Left kidney (tissue), 8 donors: ENCODE measurements around the gene HTR1B. TPM values are rescaled to one million over a fixed set of nuclear protein-coding genes. Genes with fewer than 3 reads are reported as not detected.

ENCODE experiments used
- DNase-seq: peaks from one replicate; pipeline ENCODE4 v3.0.0-alpha.2; 2013
- long read RNA-seq, 8 donors: transcript quantifications; one replicate each; lab custom pipeline, GENCODE V29; 2026
- polyA plus RNA-seq: library from polyadenylated mRNA; unstranded; fragments of 120-200 nt; gene quantifications from one replicate; pipeline ENCODE4 v1.2.1, GENCODE V29; 2013; ENCODE audit not compliant: insufficient read length

The HTR1B gene, protein sequence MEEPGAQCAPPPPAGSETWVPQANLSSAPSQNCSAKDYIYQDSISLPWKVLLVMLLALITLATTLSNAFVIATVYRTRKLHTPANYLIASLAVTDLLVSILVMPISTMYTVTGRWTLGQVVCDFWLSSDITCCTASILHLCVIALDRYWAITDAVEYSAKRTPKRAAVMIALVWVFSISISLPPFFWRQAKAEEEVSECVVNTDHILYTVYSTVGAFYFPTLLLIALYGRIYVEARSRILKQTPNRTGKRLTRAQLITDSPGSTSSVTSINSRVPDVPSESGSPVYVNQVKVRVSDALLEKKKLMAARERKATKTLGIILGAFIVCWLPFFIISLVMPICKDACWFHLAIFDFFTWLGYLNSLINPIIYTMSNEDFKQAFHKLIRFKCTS
- polyA plus RNA-seq = 0.38 TPM
- long read RNA-seq, donor 1, partial matches to known transcripts = 0 of 1 reads
- long read RNA-seq, donor 1, other reads (novel, unspliced or antisense) = 0 of 1 reads
- long read RNA-seq, donor 2 = 0 reads
- long read RNA-seq, donor 3, partial matches to known transcripts = 0 of 1 reads
- long read RNA-seq, donor 3, other reads (novel, unspliced or antisense) = 0 of 1 reads
- long read RNA-seq, donor 4 = 0 reads
- long read RNA-seq, donor 5 = 0 reads
- long read RNA-seq, donor 6, partial matches to known transcripts = 0 of 1 reads
- long read RNA-seq, donor 6, other reads (novel, unspliced or antisense) = 0 of 1 reads
- long read RNA-seq, donor 7 = 0 reads
- long read RNA-seq, donor 8 = 0 reads

DNA sequence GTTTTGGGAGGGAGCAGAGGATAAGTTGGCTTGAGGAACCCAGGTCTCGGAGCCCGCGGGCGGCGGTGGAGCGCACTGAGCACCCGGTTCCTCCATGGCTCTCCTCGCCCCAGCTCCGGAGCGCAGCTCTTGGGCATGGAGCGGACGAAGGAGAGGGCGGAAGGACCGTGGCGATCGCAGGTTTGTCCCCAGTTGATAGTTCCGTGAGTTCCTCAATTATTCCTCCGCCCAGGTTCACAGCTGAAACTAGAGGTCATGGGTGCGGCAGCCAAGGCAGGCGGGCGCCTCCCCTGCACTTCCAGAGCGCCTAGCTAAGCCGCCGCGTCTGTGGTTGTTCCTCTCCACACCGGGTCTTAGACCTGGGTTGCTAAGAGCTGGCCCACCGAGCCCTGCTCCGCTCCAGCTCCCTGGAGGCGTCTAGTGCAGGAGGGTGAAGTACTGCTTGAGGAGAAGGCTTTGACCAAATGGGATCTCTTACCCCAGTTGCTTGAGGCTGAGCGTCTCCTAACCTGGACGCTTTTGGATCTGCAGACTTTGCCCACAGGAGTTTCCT is at the start of gene HTR1B:
Gene HTR1B (minus strand): TSS at position 184 of the 553 bp plus-strand sequence. CDS start 88 bp downstream, at position 96.
- DNase-seq = no peak

DNA sequence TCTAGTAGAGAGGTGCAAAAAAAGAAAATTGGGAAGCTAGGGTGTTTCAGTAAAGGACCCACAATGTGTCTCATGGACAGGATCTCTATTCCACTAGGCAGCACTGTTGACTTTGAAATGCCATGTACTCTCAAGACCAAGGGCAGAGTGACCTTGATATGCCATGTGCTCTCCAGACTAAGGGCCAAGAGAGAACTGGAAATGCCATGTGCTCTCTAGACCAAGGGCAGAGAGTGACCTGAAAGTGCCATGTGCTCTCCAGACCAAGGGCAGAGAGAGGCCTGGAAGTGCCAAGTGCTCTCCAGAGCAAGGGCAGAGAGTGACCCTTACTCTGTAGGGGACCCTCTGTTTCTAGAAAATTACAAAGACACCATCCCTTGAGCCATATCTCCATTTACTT is 49.3 kb upstream of the HTR1B start:
- DNase-seq = no peak

DNA sequence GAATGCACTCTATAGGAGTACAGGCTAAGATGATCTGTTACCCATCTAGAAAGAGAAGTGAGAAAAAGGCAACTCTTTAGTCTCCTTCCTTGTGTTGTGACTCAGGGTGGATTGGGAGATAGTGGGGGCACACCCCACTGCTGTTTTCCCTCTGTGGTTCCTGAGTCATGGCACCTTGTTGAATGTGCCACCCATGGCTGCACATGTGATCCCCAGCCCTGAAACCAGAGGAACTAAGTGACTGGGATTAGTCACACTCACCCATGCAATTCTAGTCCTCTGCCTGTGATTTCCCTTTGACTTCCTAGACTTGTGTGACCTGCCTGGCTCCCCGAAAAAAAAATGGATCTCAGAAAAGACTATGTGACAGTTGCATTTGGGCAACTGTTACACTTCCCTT is 48.6 kb upstream of the HTR1B start:
- DNase-seq = no peak

DNA sequence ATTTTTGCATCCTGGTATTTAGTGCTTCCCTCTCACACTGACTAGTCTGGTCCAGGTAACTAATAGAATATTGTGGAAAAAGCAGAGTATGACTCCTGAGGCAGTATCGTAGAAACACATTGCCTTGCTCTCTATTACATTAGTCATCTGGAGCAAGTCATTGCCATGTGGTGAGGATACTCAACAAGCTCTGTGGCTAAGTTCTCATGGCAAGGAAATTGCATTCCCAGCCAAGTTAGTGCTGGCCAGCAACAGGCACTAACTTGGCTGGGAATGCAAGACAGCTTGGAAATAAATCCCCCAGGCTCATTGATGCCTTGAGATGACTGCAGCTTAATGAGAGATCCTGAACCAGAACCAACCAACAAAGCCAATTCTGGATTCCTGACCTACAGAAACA is 39.7 kb upstream of the HTR1B start:
- no peak for DNase-seq

DNA sequence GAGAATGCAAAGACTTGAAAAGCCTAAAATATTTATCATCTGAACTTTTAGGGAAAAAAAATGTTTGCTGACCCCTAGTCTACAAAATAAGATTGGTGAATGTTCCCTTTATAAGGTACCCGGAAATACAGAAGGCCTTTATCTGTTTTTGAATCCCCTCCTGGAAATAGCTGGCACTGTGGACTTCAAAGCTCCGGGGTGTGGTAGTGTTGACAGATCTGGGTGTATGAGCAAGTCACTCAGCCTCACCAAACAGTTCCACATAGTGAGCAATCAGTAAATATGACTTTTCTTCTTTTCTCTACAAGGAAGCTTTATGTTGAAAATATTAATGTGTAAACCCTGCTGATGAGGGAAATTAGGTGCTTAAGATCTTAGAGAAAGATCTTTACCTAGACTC is 29.2 kb upstream of the HTR1B start:
- DNase-seq = no peak

DNA sequence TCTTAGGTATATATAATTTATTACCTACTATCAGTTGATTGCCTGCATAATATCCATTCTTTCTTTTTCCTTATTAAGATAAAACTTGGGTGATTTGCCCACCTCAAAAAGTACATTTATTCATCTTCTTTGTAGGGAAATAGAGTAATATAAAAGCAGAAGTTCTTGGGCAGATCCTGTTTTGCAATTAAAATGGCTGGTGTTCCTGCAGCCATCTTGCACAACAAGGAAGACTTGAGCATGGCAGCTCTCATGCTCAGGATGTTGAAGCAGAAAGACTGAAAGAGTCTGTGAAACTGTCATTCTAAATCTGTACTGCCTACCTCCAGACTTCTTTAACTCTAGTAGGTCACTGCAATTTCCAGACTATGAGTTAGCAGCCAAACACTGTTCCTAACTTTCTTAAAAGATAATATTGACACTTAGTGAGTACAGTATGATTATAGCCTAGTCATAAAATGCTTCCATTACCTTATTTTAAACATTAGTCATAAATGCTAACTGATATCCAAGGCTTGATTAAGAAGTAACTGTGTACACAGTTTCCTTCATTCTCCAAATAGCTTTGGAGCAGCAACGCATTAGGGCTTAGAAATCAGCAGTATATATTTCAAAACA is 24.6 kb upstream of the HTR1B start:
- DNase-seq = no peak

DNA sequence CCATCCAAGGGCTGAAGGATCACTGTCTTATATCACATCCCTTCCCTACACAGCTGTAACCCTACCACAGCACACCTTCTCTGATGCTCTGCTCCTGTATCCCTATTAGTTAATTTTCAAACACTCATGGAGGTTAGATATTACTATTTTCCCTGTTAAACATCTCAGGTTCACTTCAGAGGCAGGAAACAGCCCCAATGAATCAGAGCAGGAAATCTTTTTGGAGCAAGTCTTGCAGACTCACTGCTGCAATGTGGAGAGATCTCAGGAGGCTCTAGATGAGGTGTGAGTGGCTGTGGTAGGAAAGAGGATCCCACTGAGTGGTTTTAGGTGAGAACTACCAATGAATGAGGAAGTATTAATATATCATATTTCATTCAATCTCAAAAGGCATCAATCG is 19.7 kb upstream of the HTR1B start:
- no peak for DNase-seq

DNA sequence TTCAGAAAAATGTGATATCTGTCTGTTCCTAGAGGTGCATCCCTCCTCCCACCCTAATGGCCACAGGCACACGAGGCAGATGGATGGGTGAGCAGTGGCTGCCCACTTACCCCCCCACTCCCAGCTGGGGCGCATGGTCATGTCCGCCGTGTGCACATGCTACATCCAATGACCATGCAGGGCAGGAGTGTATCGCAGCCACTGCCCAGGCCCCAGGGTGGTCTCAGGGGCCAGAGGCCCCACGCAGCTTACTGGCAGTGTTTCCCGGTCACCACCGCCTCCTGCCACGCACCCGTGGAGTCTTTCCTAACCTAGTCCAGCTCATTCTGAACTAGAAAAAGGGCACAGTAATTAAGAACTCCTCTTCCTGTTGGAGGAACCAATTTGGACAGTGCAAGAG is 11.7 kb upstream of the HTR1B start:
- no peak for DNase-seq

DNA sequence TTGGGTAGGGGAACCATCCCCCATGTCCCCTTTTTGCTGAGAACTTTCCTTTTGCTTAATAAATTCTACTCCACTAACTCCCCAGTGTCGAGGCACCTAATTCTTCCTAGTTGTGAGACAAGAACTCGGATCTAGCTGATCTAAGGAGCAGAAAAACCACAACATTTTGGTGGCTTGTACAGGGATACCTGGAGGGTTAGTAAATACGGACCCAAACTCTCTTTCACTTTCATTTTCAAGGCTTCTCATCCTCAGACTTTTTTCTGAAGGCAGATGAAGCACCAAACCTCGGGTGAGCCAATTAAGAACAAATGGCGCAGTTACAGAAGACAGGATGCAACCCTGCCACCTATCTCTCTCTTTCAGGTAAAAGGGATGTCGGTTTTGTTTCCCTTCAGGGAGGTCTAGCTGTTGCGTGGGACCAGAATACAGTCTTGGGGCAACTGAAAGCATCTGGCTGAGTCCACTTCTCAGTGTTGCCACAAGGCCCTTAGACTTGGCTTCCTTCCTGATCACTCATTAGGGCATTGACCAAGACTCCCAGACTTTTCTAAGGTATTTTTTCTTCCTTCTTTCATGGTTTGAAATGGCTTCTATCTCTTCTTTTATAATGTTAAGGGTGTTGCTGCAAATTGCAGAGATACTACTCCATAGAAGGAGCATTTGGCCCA is 11.1 kb upstream of the HTR1B start:
- DNase-seq = no peak

DNA sequence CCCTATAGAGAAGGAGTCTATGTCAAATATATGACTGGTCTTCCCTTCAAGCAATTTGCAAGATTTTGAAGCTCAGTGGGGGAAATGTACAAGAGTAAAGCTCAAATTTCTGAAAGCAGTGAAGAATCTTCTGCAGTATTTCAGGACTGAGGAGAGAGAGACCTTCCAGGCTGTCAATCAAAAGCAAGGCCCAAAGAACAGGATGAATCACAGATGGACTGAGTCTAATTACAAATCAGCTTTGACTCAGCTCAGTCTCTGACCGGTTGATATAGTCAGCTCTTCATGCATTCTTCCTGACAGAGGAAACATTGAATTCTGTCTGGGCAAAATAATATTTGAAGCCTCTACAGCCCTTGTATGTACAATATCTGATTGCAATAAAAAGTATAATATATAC is 7.7 kb upstream of the HTR1B start:
- no peak for DNase-seq

DNA sequence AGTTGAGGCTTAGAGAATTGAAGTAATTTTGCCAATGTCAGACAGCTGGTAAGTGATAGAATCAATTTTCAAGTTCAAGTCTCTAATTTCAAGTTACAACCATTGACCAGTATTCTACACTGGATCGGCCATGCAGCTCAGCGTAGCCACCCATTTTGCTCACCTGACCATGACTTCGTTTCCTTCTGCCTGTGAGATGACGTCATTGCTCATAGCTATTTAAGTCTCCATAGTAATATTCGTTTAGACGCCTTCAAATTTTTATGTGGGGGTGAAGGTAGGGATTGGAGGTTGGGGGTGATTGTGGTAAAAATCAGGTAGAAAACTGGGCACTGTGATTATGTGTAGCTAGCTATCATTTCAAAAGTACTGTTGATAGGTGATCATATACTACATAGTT is 5.6 kb upstream of the HTR1B start:
- DNase-seq = no peak

DNA sequence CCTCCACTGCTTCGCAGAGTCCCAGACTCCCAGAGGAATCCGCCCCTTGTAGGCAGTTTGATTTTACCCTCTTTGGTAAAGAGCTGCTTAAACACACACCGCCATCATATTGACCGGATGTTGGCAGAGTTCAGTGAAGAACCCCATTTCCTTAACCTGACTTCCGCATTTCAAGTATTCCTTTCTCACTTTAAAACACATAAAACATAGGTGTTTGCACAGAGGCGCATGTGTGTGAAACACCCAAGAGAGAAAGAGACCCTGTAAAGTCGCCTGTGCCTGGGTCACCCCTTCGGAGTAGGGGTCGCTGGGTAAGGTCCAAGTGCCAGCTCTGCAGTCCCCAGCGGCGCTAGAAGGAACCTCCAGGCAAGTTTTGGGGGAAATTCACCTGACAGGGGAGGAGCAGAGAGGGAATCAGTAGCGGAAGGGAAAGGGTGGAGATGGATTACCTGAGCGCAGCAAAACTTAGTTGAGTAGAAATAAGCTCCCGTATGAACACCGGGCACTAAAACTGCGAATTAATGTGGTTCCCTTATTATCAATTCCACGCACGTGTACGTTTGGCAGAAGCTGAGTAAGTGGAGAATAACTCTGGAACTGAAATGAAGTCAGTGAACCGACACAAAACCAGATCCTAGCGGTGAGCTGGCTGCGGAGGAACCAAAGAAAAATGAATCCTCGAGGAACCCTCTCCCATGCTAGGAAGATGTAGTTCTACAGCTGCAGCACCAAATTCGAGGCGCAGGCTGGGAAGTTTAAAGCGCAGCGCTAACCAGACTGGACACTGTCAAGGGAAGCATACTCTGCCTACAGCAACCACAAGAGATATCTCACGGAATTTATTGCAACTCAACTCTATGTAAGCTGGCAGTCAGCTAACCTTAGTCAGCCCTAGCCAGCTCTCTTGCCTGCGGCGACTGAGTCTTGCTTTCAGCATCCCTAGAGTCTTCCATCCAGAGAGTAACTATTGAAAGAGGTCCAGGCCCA is 3.5 kb upstream of the HTR1B start:
- no peak for DNase-seq

DNA sequence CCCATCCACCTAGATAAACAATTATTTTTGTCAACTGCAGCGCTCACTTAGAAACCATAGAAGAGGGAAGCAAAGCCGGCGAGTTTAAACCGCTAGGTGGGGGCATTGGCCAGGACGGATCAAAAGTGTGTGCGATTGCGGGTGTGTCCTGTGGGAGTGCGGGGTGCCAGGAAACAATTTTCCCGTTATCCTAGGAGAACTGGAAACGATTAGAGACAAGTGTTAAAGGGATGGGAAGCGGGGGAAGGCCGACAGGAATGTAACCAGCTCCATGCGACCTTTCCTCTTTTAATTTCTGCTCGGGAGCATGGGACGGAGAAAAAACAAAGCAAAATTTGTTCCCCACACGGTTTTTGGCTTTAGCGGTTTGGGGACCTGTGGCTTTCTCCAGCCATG is 2.8 kb upstream of the HTR1B start:
- DNase-seq = peak; percentile 61

DNA sequence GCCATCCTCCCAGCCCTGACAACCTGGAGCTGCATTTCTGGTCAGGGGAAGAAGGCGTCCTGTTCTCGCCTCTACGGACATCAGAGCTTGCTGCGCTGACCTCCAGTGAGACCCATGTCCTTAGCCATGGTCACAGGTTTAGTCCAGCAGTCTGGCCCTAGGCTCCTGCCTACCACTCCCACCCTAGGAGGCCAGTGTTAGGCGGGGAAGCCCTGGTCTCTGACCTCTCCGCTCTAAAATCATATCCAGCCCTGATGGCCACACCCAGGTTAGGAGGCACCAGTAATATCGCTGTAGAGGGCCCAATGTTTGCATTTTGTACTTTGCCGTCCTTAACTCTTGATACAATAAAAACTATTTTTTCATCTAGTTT is 1.2 kb upstream of the HTR1B start:
- no peak for DNase-seq

DNA sequence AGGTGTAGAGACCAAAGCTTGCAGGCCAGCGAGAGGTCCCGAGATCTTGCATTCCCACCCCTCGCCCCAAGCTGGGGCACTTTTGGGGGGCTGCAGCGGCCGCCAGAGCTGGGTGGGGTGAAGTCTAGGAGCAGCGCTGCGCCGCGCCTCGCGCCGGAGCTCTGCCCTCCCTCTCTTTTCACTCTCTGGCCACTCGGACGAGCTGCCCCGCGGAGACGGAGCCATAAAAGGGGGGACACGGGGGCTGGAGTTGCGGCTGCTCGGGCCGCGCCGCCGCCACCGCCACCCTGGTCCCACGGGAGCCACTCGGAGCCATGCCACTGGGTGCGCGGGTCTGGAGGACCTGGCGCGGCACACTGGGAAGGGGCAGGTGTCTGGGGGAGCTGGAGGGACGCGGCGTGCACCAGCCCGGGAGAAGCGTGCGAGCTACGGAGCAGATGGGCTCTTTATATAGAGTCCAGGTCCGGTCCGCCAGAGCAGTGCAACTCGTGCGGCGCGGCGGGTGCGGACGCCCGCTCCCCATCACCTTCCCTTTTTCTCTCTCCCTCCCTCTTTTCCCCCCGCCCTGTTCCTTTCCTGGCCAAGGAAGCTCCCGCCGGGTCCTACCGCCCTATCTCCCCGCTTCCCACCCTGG is 687 bp upstream of the HTR1B start:
- DNase-seq = no peak

DNA sequence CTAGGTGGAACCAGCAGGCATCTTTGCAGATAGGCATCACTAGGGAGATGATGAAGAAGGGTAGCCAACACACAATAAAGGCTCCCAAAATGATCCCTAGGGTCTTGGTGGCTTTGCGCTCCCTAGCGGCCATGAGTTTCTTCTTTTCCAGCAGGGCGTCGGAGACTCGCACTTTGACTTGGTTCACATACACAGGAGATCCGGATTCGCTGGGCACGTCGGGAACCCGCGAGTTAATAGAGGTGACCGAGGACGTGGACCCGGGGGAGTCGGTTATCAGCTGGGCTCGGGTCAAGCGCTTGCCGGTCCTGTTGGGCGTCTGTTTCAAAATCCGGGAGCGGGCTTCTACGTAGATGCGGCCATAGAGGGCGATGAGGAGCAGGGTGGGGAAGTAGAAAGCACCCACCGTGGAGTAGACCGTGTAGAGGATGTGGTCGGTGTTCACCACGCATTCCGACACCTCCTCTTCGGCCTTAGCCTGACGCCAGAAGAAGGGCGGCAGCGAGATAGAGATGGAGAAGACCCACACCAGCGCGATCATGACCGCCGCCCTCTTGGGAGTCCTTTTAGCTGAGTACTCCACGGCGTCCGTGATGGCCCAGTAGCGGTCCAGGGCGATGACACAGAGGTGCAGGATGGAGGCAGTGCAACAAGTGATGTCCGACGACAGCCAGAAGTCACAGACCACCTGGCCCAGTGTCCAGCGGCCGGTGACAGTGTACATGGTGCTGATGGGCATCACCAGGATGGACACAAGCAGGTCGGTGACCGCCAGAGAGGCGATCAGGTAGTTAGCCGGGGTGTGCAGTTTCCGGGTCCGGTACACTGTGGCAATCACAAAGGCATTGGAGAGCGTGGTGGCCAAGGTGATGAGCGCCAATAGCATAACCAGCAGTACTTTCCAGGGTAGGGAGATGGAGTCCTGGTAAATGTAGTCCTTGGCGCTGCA is 658 bp downstream of the HTR1B start:
- DNase-seq = no peak

DNA sequence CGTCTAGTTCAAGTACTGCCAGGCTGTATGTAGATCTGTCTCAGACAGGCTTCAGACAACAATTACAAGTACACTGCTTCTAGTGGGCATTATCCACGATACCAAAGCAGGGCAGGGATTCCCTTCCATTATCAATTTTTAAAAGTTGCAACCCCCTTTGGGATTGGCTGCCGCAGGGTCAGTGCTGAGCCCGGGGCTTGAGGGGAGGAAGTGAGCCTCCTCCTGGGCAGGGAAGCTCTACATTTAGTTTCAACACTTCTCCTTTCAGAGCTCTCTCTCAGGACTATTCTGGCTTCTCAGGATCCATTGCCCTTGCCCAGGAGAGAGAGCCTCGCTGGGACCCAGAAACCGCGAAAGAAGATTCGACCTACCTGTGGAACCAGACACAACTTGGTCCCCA is 1.5 kb downstream of the HTR1B start:
- no peak for DNase-seq

DNA sequence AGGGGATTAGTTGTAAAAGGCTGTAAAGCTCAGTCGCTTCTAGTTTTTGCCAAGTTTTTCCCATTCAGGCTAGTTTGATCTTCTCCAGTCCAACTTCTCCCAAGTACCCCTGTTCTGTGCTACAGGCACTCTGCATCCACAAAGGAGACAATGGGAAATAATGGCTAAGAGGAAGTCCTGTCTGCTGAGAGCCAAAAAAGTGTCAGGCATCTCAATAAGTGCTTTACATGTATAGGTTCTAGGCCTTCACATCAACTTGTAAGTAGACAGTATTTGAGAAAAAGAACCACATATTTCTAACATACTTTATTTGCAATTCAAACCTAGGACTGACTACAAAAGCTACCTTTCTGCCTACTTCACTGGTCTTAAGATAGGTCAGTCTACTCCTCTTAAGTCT is 4.9 kb downstream of the HTR1B start:
- DNase-seq = no peak

DNA sequence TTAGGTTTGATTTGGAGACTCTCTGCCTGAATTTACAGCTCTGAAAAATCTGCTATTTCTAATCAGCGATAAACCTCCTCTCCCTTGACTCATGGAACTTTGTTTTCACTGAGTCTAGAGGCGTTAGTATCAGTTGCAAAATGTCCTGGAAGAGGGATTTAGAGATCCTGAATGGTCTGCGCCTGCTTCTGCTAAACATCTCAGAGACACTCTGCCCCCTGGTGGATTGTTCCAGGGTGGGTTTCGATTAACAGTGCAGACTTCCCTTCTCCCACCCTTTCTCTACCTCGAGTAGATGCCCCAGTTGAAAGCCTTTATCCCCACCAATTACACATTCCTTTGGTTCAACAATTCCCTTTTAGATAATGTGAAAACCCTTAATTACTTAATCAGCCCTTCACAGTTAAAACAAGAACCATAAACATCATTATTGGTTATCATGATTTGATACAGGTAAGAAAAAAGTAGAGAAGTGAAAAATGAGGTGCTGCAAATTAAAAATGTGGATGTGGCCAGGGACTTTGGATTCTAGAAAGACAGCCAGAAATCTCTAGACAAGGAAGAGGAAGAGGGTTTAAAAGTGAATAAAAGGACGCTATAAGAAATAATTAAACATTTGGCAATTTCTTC is 5.5 kb downstream of the HTR1B start:
- DNase-seq = peak; percentile 76
